GM12878 (cell line): ENCODE measurements around the gene SCN5A. TPM values are rescaled to one million over a fixed set of nuclear protein-coding genes. Genes with fewer than 3 reads are reported as not detected.

Experiments
- ATAC-seq: fragments of 200-7000 bp; cut with Tn5 transposase; 3 replicates; pipeline ENCODE4 v1.9.1; 2020; ENCODE audit warnings: mild to moderate bottlenecking, moderate library complexity
- BruUV-seq: library from RNA; stranded (reverse); fragments of 400-500 nt; replicated peaks from 2 replicates; lab custom pipeline; 2021; lab: Mats Ljungman, UMichigan
- CTCF ChIA-PET: fragments of 300-600 bp; sonication (Branson Sonifier 250); formaldehyde crosslinking; extraction: SDS; loops from one replicate; lab custom pipeline; 2021; ENCODE audit warnings: inconsistent platforms; lab: Yijun Ruan, JAX
- POLR2A ChIA-PET: fragments of 350-600 bp; formaldehyde crosslinking; extraction: SDS; loops from one replicate; lab custom pipeline; 2021; ENCODE audit warnings: inconsistent platforms; lab: Charles Lee
- RAD21 ChIA-PET: fragments of 300-600 bp; sonication (Branson Sonifier 250); formaldehyde crosslinking; loops from one replicate; lab custom pipeline; 2023; ENCODE audit warnings: antibody characterized with exemption; ENCODE audit not compliant: unreplicated experiment; lab: Charles Lee
- SMC1A ChIA-PET: fragments of 300-600 bp; sonication (Branson Sonifier 250); formaldehyde crosslinking; loops from one replicate; lab custom pipeline; 2023; ENCODE audit not compliant: unreplicated experiment, uncharacterized antibody; lab: Charles Lee
- DNase-seq: peaks from one replicate; pipeline ENCODE4 v3.0.0-alpha.2; 2011; ENCODE audit warnings: low read depth, low spot score
- FAIRE-seq: peaks from 3 replicates; lab custom pipeline; 2011; peaks lifted over from hg19 to GRCh38; lab: Jason Lieb, UNC
- H2AFZ ChIP-seq: 2 replicates; pipeline ENCODE4 v1.6.0; 2011; ENCODE audit warnings: low read depth, low read length, control low read depth; ENCODE audit not compliant: control insufficient read depth
- H3K27ac ChIP-seq: 2 replicates; pipeline ENCODE4 v1.5.1; 2011; ENCODE audit warnings: control low read depth; ENCODE audit not compliant: control insufficient read depth, insufficient read depth
- H3K27me3 ChIP-seq, 2 experiments: replicated peaks in 1 of 2; 2 replicates each; pipeline versions ENCODE4 v1.6.0 to v1.6.1; 2011; ENCODE audit warnings: low read length in 1 of 2; ENCODE audit not compliant: control insufficient read depth in 2 of 2, insufficient read depth in 2 of 2
- H3K36me3 ChIP-seq, 2 experiments: 2 replicates each; pipeline ENCODE4 v1.5.1; 2011; ENCODE audit warnings: low read length in 1 of 2; ENCODE audit not compliant: control insufficient read depth in 2 of 2, insufficient read depth in 2 of 2
- H3K4me1 ChIP-seq: 2 replicates; pipeline ENCODE4 v1.6.1; 2011; ENCODE audit warnings: mild to moderate bottlenecking, low read length, moderate library complexity, mixed read lengths; ENCODE audit not compliant: control insufficient read depth, insufficient read depth
- H3K4me2 ChIP-seq: 2 replicates; pipeline ENCODE4 v1.6.0; 2011; ENCODE audit warnings: control low read depth; ENCODE audit not compliant: control insufficient read depth, insufficient read depth
- H3K4me3 ChIP-seq: fragments of 200-600 bp; sonication (generic); 2 replicates; pipeline ENCODE4 v1.5.1; 2016
- H3K79me2 ChIP-seq: 2 replicates; pipeline ENCODE4 v1.6.0; 2011; ENCODE audit warnings: low read length; ENCODE audit not compliant: control insufficient read depth, insufficient read depth
- H3K9ac ChIP-seq: 2 replicates; pipeline ENCODE4 v1.8.0; 2011; ENCODE audit warnings: low read length, control low read depth, mixed read lengths; ENCODE audit not compliant: control insufficient read depth, insufficient read depth
- H3K9me3 ChIP-seq: replicated peaks from 3 replicates; pipeline ENCODE4 v1.5.1; 2011; ENCODE audit warnings: mild to moderate bottlenecking, low read length; ENCODE audit not compliant: control insufficient read depth, insufficient read depth
- H4K20me1 ChIP-seq: 2 replicates; pipeline ENCODE4 v1.6.0; 2011; ENCODE audit not compliant: control insufficient read depth, insufficient read depth
- BMI1 ChIP-seq: fragments of 450-650 bp; IDR thresholded peaks from 2 replicates; pipeline ENCODE4 v1.6.1; 2016; ENCODE audit warnings: mild to moderate bottlenecking, moderate library complexity, borderline replicate concordance
- CREM ChIP-seq: IDR thresholded peaks from 2 replicates; pipeline ENCODE4 v1.6.1; 2014; ENCODE audit warnings: antibody characterized with exemption, low read depth
- EED ChIP-seq: sonication (generic); IDR thresholded peaks from 2 replicates; pipeline ENCODE4 v1.6.1; 2016; ENCODE audit warnings: antibody characterized with exemption, low read depth
- EZH2 ChIP-seq: IDR thresholded peaks from 2 replicates; pipeline ENCODE4 v1.6.1; 2012; ENCODE audit warnings: low read depth, mild to moderate bottlenecking, control low read depth, inconsistent platforms, low read length, borderline replicate concordance; ENCODE audit not compliant: control insufficient read depth
- IKZF2 ChIP-seq, 2 experiments: fragments of 450-650 bp; IDR thresholded peaks; 2 replicates each; pipeline ENCODE4 v1.6.1; 2017; ENCODE audit warnings: mild to moderate bottlenecking in 2 of 2, moderate library complexity in 2 of 2
- MXI1 ChIP-seq: fragments of 150-350 bp; IDR thresholded peaks from 2 replicates; pipeline ENCODE4 v1.6.1; 2011; ENCODE audit warnings: low read depth, mild to moderate bottlenecking, inconsistent platforms, low read length, improper control_type of control experiment
- NFIC ChIP-seq: IDR thresholded peaks from 2 replicates; pipeline ENCODE4 v1.6.1; 2012; ENCODE audit warnings: low read depth, mild to moderate bottlenecking, inconsistent platforms, low read length, moderate library complexity
- PAX8 ChIP-seq: fragments of 450-650 bp; IDR thresholded peaks from 2 replicates; pipeline ENCODE4 v1.6.1; 2017; ENCODE audit warnings: mild to moderate bottlenecking, moderate library complexity
- PML ChIP-seq: IDR thresholded peaks from 2 replicates; pipeline ENCODE4 v1.6.1; 2012; ENCODE audit warnings: low read length, inconsistent platforms
- SREBF1 ChIP-seq: IDR thresholded peaks from 2 replicates; pipeline ENCODE4 v1.6.1; 2012; ENCODE audit warnings: mild to moderate bottlenecking, low read length
- TARDBP ChIP-seq: IDR thresholded peaks from 2 replicates; pipeline ENCODE4 v1.6.1; 2016; ENCODE audit warnings: borderline replicate concordance
- TCF7 ChIP-seq: IDR thresholded peaks from 2 replicates; pipeline ENCODE4 v1.6.1; 2014; ENCODE audit warnings: antibody characterized with exemption, borderline replicate concordance
- ZBTB33 ChIP-seq: fragments of 450-650 bp; IDR thresholded peaks from 2 replicates; pipeline ENCODE4 v1.6.1; 2017; ENCODE audit warnings: mild to moderate bottlenecking
- WGBS: methylation state at CpG from one replicate; pipeline ENCODE4 v1.1.6; 2016; ENCODE audit warnings: low lambda C conversion rate; ENCODE audit not compliant: insufficient replicate concordance, insufficient coverage; ENCODE audit errors: missing lambda C conversion rate; 5-methylcytosine and 5-hydroxymethylcytosine counted together
- in situ Hi-C: fragments of 300-500 bp; cut with MboI; formaldehyde crosslinking; loops from 9 replicates; pipeline ENCODE4 v1.14.3; 2018; ENCODE audit warnings: mixed read lengths
- intact Hi-C: fragments of 100-400 bp; cut with micrococcal nuclease; formaldehyde crosslinking; loops from one replicate; pipeline ENCODE4 v1.14.2; 2022; ENCODE audit not compliant: unreplicated experiment
- polyA plus RNA-seq, 11 experiments: library from polyadenylated mRNA; depleted of rRNA in 4 of 11; unstranded in 6 of 11; stranded (reverse) in 5 of 11; fragments of >200 nt; fragmentation: Nextera tagmentation in 4 of 11; fragmentation: Illumina TruSeq in 1 of 11; extraction: Ambion mirVana in 4 of 11; extraction: Trizol in 1 of 11; gene quantifications; 1 replicate in 1 of 11; 2 replicates in 10 of 11; pipeline versions ENCODE4 v1.2.1 to v1.2.3, GENCODE V29; 2011 to 2016; ENCODE audit warnings: inconsistent platforms in 2 of 11, missing spikeins in 2 of 11, low read depth in 1 of 11
- total RNA-seq, 4 experiments: library from RNA; depleted of rRNA in 3 of 4; stranded (reverse); fragments of >200 nt in 3 of 4; fragmentation: Illumina TruSeq in 1 of 4; extraction: Trizol in 1 of 4; gene quantifications; 2 replicates each; pipeline versions ENCODE4 v1.2.1 to v1.2.3, GENCODE V29; 2013 to 2021
- TF ChIP-seq, protein P1 (sequence below): IDR thresholded peaks from 2 replicates; pipeline ENCODE4 v1.6.1; 2012; ENCODE audit warnings: low read length, inconsistent platforms

The SCN5A gene
- total and polyA plus RNA-seq, 10 of the 15 experiments (the other 5 are each of a cell fraction or from before 2014, with no cell fraction given) = not detected

- intact Hi-C loops (no loop called here), in situ Hi-C loops (no loop called here)
- Histone ChIP-seq H3K9me3 (no peaks in the 10 kb centered on the region), H3K4me3 (no peak overlapping the region), H3K27me3 (no peaks in the 10 kb centered on the region), H3K79me2 (no peaks in the 10 kb centered on the region), H3K36me3 (no peaks in the 10 kb centered on the region), H3K9ac (no peak overlapping the region), H2AFZ (no peak overlapping the region), H4K20me1 (no peaks in the 10 kb centered on the region), H3K27ac (no peak overlapping the region), H3K4me2 (no peak overlapping the region), H3K4me1 (no peaks in the 10 kb centered on the region)
- CTCF ChIA-PET = no interaction called here
- POLR2A ChIA-PET = no interaction called here
- DNase-seq (no peak), ATAC-seq (no peak), FAIRE-seq (no peak)
- RAD21 ChIA-PET = no interaction called here
- TF ChIP-seq TCF7 (no peak), MXI1 (no peak), PAX8 (no peak), CREM (no peak)
- TF ChIP-seq, protein P1, sequence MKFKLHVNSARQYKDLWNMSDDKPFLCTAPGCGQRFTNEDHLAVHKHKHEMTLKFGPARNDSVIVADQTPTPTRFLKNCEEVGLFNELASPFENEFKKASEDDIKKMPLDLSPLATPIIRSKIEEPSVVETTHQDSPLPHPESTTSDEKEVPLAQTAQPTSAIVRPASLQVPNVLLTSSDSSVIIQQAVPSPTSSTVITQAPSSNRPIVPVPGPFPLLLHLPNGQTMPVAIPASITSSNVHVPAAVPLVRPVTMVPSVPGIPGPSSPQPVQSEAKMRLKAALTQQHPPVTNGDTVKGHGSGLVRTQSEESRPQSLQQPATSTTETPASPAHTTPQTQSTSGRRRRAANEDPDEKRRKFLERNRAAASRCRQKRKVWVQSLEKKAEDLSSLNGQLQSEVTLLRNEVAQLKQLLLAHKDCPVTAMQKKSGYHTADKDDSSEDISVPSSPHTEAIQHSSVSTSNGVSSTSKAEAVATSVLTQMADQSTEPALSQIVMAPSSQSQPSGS = no peak
- 21% methylated on average over 7 of the region's 7 CpGs for WGBS
- BruUV-seq = no TSS peak
- SMC1A ChIA-PET = no interaction called here
Observed at GRCh38 chr3:38602576-38603250, 46.8 kb downstream of the SCN5A start.

GRCh38 chr3:38601956-38602550, 47.4 kb downstream of the SCN5A start:
- Histone ChIP-seq H4K20me1 (no peaks in the 10 kb centered on the region), H2AFZ (no peak overlapping the region), H3K9ac (no peak overlapping the region), H3K4me2 (no peak overlapping the region), H3K79me2 (no peaks in the 10 kb centered on the region), H3K9me3 (no peaks in the 10 kb centered on the region), H3K36me3 (no peaks in the 10 kb centered on the region), H3K27ac (no peak overlapping the region), H3K4me1 (no peaks in the 10 kb centered on the region), H3K27me3 (no peaks in the 10 kb centered on the region), H3K4me3 (no peak overlapping the region)
- no TSS peak for BruUV-seq
- no peak for FAIRE-seq
- intact Hi-C loops (no loop called here), in situ Hi-C loops (no loop called here)
- ChIA-PET RAD21 (no interaction called here), POLR2A (no interaction called here), CTCF (no interaction called here), SMC1A (no interaction called here)
- no peak for DNase-seq
- no peak for ATAC-seq
- WGBS = 53% methylated on average over 3 of the region's 3 CpGs
- TF ChIP-seq TARDBP (no peak), IKZF2 (IDR thresholded peaks at IDR 0.05) (no peak), BMI1 (no peak), NFIC (no peak), ZBTB33 (no peak), EED (no peak), SREBF1 (no peak), PML (no peak), EZH2 (no peak)
